Urothelium cell line (cell line): ENCODE results near the gene CDH10.
A peak's percentile ranks its signal among the peaks of the same experiment; 100 is the strongest.

ENCODE experiments used
- DNase-seq: peaks from one replicate; pipeline ENCODE4 v3.0.0; 2011; ENCODE audit warnings: low spot score, mixed read lengths
- FAIRE-seq: peaks from 2 replicates; lab custom pipeline; 2011; peaks lifted over from hg19 to GRCh38; lab: Jason Lieb, UNC

Gene CDH10

GRCh38 chr5:24644761-24645160 is at the start of gene CDH10:
TSS of gene CDH10 (minus strand) at chr5:24644978. CDS start at chr5:24593490, 51,488 bp downstream.
- FAIRE-seq (no peak), DNase-seq (peak; percentile 57)

DNA sequence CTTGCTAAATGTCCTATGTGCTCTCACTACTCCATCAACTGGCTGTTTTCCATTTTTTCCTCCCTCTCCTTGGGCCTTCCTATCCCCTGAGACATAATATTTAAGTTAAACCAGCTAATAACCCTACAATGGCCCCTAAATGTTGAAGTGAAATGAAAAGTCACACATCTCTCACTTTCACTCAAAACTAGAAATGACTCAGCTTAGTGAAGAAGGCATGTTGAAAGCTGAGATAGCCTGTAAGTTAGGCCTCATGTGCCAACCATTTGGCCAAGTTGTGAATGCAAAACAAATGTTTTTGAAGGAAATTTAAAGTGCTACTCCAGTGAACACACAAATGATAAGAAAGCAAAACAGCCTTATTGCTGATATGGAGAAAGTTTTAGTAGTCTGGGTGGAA is 48.8 kb upstream of the CDH10 start:
- FAIRE-seq, result peak; percentile 37

GRCh38 chr5:24691074-24691473 is 46.3 kb upstream of the CDH10 start:
- FAIRE-seq (no peak), DNase-seq (no peak)

More for the DNA sequence above, 48.8 kb upstream of the CDH10 start:
- no peak for DNase-seq

- DNase-seq (no peak), FAIRE-seq (no peak)
Measured at GRCh38 chr5:24681106-24681505, 36.3 kb upstream of the CDH10 start.

GRCh38 chr5:24668050-24668449 is 23.3 kb upstream of the CDH10 start:
- DNase-seq, result no peak
- peak; percentile 27 for FAIRE-seq

DNA sequence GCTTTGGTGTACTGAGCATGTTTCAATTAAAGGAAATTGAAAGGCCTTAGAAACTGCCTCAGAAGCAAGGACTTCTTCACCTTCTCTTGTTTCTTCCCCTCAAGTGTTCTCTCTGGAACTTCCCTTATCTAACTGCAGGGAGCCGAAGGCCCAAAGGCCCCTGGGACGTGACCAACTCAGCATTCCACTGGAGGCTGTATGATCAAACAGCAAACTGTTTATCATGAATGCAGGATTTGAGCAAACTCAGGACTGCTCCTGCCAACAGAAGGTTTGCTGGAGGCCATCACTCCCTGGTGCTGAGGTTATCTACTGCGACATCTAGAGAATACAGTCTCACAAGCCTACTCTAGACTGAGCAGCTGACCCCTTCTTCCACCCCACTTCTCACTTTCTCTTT is 4.8 kb upstream of the CDH10 start:
- DNase-seq (no peak), FAIRE-seq (no peak)

GRCh38 chr5:24646915-24647314 is 2.1 kb upstream of the CDH10 start:
- FAIRE-seq (no peak), DNase-seq (no peak)

DNA sequence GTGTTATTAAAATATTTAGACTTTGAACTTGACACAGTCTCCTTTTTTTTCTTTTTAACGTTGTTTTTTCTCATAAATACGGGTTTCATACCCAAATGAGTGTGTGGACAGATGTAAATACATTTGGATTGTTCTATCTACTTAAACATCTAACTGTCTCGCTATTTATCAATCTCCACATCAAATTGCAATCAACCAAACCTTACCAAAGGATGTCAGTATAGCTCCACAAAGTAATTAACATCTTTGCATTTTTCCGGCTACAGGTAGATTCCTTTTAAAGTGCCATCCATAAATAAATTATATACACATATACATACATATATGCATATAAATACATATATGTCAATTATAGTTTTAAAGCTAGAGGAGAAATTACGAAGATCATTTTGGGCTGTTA is 705 bp upstream of the CDH10 start:
- no peak for DNase-seq
- no peak for FAIRE-seq

GRCh38 chr5:24643880-24644279 is 898 bp downstream of the CDH10 start:
- no peak for DNase-seq
- no peak for FAIRE-seq

DNA sequence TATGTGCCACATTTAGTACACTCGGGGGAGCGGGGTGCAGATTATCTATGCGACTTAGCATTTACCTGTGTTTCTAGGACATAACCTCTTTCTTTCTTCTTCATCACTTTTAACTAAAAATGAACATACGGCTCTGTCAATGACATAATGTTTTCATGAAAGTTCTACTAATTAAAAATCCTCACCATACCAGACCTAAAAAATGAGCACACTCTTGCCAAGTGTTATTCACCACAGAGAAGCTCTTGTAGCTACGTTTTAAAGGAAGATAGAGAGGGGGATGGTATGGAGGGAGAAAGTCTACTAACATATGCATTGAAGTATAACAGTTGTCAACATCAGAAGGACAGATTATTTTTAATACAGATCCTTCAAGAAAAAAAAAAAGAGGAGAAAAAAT is 1.6 kb downstream of the CDH10 start:
- FAIRE-seq, result no peak
- DNase-seq, result no peak

GRCh38 chr5:24642022-24642421 is 2.8 kb downstream of the CDH10 start:
- FAIRE-seq (peak; percentile 72), DNase-seq (peak; percentile 21)

DNA sequence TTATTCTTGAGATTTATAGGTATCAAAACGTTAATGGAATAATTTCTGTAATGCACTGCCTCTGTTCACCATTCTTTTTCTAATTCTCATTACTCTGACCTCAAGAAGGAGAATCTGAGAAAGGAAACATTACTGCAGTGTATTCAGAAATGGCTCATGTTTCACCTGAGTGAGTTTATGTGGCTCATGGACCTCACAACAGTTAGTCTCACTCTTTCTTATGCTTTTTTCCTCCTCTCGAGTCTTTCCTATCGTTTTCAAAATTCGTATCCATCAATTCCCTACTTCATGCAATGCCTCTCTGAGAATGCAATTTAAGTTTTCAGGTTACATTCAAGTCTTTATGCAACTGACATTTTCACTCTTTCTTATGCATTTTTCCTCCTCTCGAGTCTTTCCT is 9.6 kb downstream of the CDH10 start:
- no peak for DNase-seq
- no peak for FAIRE-seq

- no peak for FAIRE-seq
- peak; percentile 22 for DNase-seq
Measured at GRCh38 chr5:24633715-24634325, 11.0 kb downstream of the CDH10 start.

DNA sequence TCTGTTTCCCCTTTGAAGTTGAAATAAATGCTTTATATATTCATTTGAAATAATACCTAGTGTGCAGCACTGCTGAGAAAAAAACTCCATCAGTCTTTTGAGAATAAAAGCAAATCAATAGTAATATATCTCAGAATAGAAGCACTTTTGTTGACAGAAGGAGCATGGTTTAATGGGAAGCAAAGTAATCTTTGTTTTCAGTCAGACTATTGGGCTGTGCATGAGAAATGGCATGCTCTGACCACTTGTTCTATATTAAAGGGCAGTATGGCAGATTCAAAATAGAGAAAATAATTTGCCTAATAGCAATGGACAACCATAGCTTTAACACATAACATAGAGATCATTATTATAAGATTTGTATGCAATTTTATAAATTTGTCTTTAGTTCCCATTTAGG is 12.4 kb downstream of the CDH10 start:
- FAIRE-seq (no peak), DNase-seq (no peak)

DNA sequence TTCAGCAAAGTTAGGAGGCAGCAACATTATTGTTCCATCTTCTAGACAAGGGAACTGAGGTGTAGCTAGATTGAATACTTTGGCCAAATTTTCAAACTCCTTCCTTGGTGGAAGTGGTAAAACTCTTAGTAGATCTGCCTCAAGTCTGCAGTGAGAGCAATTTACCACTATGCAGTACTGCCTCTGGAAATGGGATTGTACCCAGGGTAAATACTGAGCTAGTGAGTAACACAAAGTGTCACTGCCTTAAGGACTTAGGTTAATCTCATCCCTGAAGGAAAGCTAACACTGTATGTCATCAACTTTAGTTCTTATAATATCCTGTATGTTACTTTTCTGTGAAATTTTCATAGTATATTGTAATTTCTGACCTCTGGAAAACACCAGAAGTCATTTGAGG is 13.9 kb downstream of the CDH10 start:
- FAIRE-seq, result no peak
- DNase-seq, result no peak

DNA sequence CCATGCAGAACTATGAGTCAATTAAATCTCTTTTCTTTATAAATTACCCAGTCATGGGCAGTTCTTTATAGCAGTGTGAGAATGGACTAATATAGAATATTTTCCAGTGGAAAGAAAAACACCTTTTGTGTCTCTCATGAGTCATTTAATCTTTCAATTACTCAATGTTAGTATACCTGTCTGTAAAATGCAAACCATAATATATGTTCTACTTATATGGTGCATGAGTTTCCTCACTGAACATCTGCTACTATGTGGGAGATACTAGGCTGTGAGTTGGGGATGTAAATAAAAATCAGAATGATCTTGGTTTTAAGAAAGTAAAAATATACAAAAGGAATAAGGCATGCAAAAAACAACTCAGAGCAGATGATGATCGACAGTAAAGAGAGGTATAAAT is 15.0 kb downstream of the CDH10 start:
- FAIRE-seq, result no peak

GRCh38 chr5:24624872-24625271 is 19.9 kb downstream of the CDH10 start:
- DNase-seq (no peak), FAIRE-seq (no peak)

More for the DNA sequence above, 15.0 kb downstream of the CDH10 start:
- no peak for DNase-seq

- FAIRE-seq (no peak), DNase-seq (no peak)
Measured at GRCh38 chr5:24623624-24624023, 21.2 kb downstream of the CDH10 start.

- DNase-seq (no peak), FAIRE-seq (no peak)
Measured at GRCh38 chr5:24623031-24623430, 21.7 kb downstream of the CDH10 start.

DNA sequence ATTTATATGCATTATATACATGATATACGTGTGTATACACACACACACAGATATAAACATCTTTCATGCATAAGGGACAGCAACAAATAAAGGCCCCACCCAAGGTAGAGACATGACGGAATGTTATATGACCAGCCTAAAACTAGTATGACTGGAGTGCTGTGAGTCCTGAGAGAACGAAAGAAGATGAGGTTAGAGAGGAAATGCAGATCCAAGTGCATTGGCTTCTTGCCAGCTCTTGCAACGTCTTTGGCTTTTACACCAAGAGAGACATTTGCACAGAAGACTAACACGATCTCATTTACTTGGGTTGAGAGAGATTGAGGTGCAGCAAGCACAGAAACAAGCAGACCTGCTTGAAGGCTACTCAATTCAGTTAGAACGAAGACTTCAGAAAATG is 23.0 kb downstream of the CDH10 start:
- no peak for FAIRE-seq

GRCh38 chr5:24616566-24616965 is 28.2 kb downstream of the CDH10 start:
- DNase-seq (no peak), FAIRE-seq (no peak)

More for the DNA sequence above, 23.0 kb downstream of the CDH10 start:
- no peak for DNase-seq

DNA sequence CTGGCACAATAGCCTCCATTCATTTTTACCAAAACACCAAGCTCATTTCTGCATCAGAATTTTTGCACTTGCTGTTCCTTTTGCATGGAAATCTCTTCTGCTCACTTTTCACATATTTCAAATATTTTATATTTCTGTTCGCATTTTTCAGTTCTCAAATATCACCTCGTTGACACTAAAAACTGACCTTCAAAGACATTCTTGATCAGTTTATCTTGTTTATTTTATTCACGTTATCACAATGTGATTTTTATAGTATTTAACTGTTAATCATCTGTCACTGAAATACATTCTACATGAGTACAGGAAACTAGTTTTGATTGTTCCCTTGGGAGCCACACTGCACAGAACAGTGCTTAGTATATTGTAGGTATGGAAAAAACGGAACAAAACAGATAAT is 29.6 kb downstream of the CDH10 start:
- DNase-seq, result no peak
- FAIRE-seq, result no peak

DNA sequence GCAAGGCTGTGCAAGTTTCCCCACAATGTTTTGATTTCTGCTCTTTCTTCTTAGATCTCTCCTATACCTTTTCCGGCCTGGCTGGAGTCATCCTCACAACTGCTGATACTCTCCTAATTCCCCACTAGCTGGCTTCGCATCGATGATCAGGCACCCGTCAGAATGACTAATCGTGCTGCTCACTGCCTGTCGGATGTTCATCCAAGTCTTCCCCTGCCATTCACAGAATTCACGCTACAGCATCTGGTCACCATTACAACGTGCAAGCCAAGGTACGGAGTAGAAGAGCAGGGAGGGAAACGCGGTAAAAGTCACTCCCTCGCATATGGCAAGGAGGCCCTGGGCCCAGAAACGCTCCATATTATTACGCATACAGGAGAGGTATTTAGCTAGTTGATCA is 35.1 kb downstream of the CDH10 start:
- FAIRE-seq (peak; percentile 88), DNase-seq (no peak)
